LNCAP (cell line): ENCODE measurements around the gene COL4A1.

Experiments
- TF ChIP-seq, protein P1 (sequence below): fragments of 450-650 bp; IDR thresholded peaks from 2 replicates; pipeline ENCODE4 v1.5.1; 2017; ENCODE audit warnings: mild to moderate bottlenecking

Gene COL4A1

DNA sequence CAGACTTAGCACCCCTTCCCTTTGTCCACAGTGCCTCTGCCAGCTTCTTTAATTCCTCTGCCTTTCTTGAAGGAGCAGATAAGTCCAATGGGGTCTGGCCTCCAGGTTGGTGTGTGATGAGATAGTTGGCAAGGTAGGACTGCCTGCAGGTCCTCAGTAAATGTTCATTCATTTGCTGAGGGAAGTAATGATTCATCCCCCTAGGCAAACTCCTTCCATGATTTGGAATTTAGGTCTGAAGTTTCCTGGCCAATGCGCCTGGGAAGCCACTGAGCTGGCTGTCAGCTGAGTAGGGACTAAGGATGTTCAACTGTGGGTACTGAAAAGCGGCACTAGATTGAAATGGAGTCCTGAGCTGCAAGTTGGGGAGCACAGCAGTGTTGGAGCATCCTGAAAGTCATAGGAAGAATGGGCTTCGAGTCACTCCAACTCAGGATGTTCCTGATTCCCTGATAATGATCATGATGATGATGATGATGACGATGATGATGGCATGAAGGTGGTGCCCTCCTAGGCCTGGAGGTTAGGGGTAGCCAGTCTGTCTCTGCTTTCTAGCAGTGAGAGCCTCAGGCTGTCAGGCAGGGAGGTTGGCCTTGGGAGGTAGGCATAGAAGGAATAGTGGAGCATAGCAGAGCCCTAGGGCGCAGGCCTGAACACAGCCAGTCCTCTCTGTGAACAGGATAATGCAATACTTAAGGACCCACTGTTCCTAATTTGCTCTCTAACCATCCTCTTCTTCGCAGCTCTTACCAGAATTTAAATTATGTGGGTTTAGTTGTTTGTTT lies 44.9 kb upstream of the COL4A1 start:
- TF ChIP-seq, protein P1, sequence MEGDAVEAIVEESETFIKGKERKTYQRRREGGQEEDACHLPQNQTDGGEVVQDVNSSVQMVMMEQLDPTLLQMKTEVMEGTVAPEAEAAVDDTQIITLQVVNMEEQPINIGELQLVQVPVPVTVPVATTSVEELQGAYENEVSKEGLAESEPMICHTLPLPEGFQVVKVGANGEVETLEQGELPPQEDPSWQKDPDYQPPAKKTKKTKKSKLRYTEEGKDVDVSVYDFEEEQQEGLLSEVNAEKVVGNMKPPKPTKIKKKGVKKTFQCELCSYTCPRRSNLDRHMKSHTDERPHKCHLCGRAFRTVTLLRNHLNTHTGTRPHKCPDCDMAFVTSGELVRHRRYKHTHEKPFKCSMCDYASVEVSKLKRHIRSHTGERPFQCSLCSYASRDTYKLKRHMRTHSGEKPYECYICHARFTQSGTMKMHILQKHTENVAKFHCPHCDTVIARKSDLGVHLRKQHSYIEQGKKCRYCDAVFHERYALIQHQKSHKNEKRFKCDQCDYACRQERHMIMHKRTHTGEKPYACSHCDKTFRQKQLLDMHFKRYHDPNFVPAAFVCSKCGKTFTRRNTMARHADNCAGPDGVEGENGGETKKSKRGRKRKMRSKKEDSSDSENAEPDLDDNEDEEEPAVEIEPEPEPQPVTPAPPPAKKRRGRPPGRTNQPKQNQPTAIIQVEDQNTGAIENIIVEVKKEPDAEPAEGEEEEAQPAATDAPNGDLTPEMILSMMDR, result no peak

DNA sequence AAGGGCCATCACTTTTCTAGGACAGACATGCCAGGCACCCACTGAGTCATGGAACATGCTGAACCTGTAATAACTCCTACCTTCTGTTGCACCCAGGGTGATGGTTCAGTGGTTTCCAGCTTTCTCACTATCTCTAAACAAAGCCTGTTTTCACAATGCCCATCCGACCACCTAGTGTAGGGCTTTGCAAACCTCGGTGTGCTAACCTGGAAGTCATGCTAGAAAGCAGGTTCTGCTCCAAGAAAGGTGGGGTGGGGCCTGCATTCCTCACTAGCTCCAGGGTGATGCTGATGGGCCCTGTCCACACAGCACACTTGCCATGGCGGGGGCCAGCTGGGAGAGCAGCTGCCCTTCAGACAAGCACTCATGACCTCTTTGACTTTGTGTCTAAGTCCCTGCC lies 43.6 kb upstream of the COL4A1 start:
- TF ChIP-seq, protein P1, result no peak

DNA sequence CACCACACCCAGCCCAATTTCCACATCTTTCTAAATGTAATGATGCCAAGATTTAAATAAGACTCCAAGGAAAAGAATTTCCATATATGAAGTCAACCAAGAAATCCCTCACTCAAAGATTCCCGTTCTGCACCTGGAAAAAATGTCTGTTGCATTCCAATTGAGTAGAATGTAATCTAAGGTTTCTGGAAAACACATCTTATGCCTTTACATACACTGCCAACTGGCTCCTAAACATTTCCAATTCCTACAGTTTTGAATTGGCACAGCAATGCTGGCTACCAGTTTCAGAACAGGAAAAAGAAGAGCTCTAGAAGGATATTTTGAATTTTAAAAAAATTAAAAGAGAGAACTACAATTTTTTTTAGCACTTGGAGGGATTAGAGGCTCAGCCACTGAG lies 43.1 kb upstream of the COL4A1 start:
- TF ChIP-seq, protein P1, result no peak

DNA sequence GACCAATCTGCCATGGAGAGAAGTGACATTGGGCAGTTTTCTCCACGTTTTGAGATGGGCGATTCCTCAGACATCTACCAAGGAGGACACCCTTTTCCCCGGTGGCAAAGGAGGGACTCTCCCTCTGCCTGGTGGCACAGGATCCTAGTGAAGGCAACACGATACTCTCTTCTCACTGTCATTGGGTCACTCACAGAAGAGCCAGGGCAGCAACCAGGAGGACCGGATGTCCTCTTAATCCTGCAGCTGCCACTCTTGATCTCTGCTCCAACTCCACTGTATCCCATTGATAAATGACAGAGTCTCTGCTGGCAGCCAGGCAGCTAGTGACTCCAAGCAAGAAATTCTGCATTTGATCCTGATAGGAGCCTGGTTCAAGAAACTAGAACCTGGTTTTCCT lies 42.3 kb upstream of the COL4A1 start:
- TF ChIP-seq, protein P1, result no peak

DNA sequence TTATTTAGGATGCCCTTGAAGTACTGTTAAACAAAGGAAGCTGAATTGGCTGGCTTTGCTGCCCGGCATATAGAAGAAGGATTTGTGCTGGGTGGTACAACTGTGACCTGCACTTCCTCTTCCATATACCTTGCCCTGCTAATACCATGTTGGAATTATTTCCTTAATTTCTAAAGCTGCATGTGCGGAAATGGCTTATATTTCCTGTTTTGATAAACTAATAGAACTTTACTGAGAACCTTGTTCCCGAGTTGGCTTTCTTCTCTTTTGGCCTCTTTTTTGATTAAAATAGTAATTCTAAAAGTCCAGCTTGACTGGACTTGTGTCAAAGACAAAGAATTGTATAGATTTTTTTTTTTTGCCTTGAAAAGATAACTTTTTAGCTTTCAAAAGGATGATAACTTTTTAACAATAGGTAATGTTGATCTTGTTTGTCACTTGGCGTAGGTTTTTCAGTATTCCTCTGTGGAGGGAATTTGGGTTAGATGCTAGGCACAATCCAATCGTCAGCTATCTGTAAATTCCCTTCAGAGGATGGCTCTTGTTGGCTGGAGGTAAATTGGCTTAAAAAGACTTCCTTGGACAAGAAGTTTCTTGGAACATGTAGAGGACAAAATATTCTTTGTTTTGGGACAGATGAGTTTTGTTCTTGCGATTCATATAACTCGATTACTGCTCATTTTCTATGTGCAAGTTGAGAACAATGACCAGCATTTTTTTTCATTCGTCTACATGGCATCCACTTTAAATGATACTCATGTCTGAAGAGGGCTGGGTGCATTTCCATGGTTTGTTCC lies 41.5 kb upstream of the COL4A1 start:
- TF ChIP-seq, protein P1, result no peak

DNA sequence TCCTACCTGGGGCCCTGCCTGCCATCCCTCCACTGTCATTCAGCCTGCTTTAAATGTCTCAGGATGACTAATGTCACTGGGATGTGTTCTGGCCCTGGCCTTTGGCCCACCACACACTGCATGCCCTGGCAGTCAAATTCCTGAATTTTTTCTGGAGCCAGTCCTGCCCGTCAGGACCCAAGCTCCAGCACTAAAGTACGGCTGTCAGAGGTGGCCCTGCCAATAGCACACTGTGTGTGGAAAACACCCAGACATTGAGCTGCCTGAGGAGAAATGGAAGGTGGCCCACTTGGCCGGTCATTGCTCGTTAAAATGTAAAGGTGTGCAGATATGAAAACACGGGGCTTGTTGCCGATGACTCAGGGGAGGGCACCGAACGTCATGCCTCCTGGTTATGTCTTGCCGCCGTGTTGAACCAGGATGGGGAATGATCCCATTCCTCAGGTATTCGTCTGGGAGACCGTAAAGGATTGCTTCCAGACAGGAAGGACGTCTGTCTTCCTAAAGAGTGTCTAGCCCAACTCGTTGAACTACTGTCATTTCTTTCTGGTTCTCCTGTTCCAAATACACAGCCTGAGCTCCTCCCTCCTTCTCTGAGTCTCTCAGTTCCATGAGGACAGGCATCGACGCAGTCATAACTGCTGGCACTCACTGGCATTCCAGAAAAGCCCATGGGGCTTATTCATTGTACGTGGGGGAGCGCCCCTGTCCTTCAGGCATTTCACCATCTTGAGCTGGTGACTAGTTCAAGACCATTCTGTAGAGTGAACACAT lies 40.8 kb upstream of the COL4A1 start:
- TF ChIP-seq, protein P1, result no peak

DNA sequence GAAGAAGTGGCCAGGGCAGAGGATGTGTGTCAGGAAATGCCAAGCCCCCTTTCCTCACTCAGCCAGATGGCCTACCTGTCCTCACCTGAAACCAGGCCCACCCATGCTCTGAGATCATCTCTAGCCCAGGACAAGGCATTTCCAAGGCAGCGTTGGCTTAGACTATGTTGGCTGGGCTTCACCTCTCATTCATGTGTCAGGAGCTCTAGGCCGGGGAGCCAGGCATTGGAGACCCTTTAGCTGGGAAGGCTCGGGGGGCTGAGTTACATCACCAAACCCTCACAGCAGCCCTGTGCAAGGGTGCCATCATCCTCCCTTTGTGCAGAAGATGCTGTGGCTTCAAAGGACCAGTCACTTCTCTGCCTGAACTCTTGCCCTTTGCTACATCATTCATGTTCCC lies 40.1 kb upstream of the COL4A1 start:
- TF ChIP-seq, protein P1, result no peak
